HG03060 (cell line): Measurements from ENCODE around the gene PTPRE.

Experiments used
- ATAC-seq: cut with Tn5 transposase; IDR thresholded peaks from one replicate; pipeline ENCODE4 v1.9.1; 2021; ENCODE audit warnings: low read depth, moderate number of reproducible peaks; ENCODE audit not compliant: unreplicated experiment

The PTPRE gene

DNA sequence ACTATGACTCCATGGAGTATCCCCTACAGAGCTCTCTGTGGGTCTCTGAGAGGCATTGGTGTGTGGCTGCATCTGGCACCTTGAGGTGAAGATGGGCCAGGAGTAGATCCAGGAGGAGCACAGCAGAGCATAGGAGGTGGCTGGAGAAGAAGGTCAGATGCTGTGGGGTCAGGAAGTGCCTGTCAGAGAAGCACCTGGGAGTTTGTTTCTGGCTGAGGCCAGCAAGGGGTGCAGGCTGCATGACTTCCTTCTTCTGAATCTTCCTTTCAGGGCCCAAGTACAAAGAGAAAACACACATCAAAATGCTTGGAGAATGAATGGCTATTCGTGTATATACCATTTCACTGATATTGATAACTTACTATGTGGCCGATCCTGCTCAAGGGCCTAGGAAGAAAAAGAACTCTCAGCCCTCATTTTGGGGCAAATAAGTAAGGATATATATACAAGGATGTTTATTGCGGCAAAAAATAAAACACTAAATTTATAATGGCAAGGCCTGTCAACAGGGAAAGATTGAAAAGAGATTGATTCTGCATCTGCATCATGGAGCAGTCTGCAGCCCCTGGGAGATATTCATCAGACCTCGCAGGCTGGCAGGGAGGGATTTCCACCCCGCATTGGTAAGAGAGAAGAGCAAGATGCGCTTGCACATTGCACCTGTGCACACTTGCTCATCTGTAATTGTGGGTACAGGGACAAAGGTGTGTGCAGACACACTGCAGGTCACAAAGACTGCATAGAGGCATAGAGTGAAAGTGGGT, 39.2 kb downstream of the PTPRE start:
- ATAC-seq, result no peak

DNA sequence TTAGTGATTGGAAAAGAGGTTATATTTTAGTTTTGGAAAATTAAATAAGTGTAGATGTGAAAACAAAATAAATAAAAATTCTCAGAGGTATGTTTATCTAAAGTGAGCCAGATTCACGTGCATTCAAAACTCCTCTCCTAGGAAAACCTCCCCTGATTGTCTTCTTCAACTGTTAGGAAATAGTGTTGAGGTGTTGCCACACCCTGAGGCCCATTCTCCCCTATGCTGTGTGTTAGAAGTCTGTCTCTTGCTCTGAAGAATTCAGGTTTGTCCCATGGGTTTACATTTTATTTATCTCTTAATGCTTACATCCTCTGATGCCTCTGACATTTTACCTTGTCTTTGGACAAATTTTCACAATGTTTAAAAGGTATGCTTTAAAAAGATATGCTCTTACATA, 40.3 kb downstream of the PTPRE start:
- ATAC-seq, result no peak

DNA sequence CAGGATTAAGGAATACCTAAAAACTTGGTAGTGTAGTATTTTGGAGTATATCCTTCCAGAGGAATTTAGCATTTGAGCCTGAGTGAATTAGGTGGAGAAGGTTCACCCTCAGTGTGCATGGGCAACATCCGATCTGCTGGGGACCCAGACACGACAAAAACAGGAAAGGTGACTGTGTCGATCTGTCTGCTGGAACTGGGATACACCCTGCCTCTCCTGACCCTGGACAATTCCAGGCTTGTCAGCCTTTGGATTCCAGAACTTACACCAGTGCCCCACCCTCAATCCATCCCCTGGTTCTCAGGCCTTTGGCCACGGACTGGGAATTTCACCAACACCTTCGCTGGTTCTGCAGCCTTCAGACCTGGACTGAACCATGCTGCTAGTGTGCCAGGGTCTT, 41.9 kb downstream of the PTPRE start:
- ATAC-seq, result no peak

DNA sequence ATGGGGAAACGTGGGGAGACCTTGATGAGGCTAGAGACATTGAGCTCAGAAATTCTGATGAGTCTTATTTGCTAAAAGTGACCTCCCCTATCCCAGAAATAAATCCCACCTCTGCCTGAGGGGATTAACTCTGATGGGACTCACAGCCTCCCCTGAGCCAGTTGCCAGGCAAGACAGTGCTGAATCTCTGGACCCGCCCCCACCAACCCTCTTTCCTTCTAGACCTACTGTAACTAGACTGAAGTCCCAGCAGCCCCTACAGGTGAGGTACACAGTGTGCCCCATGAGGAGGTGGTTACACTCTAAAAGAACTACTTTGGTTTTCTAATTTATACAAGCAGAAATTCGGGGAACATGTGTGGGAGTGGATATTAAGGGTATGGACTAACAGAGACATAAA, 42.9 kb downstream of the PTPRE start:
- no peak for ATAC-seq

DNA sequence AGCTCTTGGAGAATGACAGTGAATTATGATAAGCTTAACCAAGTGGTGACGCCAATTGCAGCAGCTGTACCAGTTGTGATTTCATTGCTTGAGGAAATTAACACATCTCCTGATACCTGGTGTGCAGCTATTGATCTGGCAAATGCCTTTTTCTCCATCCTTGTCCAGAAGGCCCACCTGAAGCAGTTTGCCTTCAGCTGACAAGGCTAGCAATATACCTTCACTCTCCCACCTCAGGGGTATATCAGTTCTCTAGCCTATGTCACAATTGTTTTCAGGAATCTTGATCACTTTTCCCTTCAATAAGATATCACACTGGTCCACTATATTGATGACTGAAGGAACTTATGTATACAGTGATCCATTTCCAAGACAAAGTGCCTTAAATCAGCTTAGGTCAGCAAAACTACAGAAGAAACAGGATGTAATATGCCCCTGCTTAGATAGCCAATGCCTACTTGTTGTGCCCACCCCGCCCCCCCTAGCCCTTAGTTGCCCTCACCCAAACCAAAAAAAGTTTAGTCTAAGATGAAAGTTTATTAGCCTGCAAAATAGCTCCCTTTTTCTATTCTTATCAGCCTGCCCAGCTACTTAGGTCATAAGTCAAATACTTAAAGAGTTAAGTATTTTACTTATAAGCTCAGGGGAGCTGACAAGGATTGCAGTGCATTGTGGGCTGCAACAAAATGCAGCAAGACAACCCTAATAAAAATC, 45.1 kb downstream of the PTPRE start:
- ATAC-seq, result no peak

DNA sequence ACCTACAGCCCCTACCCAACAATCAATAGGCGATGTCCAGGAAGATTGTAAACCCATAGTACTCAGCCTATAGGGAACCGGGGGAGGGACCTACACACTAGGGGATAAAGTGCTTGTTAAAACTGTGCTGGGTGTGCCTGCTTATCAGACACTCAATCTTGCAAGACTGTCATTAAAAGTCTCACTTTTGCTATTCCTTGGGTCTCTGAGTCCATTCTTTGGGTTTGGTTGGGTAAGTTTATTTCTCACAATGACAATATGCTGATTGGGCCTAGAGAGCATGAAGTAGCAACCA, 45.6 kb downstream of the PTPRE start:
- no peak for ATAC-seq

- no peak for ATAC-seq
Measured at GRCh38 chr10:127952918-127953317, 46.0 kb downstream of the PTPRE start.

- ATAC-seq, result no peak
Measured at GRCh38 chr10:127953876-127954275, 47.0 kb downstream of the PTPRE start.

DNA sequence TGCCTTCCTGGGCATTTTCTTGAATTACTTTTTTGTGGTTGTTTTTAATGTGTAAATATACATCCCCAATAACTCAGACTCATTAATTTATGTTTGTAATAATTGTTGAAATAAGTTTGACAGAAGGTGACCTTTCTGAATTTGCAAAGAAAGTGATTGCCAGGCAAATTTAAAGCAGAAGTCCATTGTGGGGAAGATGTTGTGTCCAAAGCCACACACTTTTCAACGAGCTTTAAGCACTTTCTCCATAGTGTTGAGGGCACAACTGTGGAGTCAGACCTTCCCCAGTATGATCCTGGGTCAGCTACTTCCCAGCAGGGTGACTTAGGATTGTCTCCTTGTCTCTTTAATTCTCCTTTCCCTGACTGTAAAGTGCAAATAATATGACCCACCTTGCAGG, 52.5 kb downstream of the PTPRE start:
- no peak for ATAC-seq

GRCh38 chr10:127961071-127961470, 54.2 kb downstream of the PTPRE start:
- ATAC-seq, result no peak

GRCh38 chr10:127962205-127962604, 55.3 kb downstream of the PTPRE start:
- no peak for ATAC-seq

DNA sequence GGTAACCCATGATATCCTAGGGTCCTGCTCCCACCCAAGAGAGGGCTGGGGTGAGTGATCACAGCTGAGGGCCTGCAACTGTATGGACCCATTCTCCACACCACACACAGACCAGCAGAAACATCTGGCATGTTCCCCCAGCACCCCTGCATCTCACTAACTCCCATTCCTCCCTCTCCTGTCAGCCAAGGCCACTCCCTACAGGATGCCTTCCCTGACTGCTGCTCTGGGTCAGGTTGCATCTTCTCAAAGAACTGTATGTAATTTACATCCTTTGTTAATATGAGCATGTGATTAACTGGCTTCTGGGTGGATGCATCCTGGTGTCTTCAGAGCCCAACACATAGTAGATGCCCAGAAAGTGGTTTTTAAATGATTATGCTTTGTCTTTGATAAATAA, 56.2 kb downstream of the PTPRE start:
- ATAC-seq, result no peak

DNA sequence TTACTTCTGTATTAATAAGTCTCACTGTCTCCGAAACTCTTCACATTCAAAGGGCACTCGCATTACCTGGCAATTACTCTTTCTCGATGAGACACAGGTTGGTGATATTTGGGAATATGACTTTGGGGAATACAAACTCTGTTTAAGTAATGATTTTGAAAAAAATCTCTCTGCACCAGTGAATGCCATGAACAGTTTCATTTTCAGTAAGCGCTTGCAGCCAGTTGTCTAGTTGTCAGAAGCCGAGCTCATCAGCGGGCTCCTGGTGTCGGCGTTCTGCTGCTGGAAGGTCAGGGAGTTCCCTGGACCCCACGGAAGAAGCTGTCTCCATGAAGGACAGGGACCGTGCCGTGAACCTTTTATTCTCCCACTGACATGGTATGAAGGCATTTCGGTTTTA, 57.7 kb downstream of the PTPRE start:
- ATAC-seq, result no peak

DNA sequence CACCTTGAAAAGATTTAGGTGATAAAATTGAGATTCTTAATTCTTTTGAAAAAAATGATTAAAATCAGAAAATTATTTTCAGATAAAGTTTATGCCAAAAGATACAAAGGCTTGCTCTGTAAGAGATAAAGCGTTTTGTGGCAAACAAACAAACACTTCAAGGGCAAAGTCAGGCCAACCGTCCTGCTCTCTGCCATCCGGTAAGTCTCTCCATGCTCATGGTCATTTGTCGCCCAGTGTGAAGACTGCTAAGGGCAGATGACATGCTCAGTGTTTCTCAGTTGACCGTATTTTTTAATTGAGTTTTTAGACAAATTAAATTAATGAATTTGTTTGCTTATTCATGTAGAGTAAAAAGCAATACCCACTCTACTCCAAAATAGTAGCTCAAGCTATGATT, 60.0 kb downstream of the PTPRE start:
- ATAC-seq, result no peak

- ATAC-seq, result no peak
Measured at GRCh38 chr10:127968027-127968441, 61.1 kb downstream of the PTPRE start.

GRCh38 chr10:127968659-127969058, 61.8 kb downstream of the PTPRE start:
- no peak for ATAC-seq

GRCh38 chr10:127971101-127971946, 64.4 kb downstream of the PTPRE start:
- ATAC-seq, result no peak

DNA sequence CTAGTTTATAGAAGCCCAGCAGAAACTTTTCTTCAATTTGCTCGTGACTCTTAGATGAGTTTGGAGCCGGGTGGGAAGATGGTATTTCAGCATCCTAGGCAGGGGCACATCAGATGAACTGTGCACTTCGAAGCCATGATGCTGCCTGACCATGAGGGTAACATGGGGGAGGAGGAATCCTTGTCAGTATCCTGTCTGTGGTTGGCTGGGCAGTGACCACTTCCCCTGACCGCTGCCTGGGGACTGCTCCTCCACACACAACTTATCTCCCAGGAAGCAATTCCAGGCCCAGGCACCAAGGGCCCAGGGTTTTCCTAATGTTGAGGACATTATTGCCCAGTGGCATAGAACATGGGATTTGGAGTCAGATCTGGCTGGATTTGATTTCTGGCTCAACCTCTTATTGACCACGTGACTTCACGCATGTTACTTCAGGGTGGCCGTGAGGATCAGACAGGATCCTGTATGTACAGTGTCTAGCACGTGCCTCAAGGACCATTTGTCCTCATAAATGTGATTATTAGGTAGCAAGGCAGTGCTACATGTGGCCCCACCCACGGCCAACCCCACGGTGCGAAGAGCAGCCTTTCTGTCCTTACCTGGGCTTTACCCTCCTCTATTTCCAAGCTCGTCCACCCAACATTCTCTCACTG, 65.2 kb downstream of the PTPRE start:
- ATAC-seq, result no peak

GRCh38 chr10:127972751-127973357, 66.0 kb downstream of the PTPRE start:
- no peak for ATAC-seq

- no peak for ATAC-seq
Measured at GRCh38 chr10:127973791-127974311, 66.9 kb downstream of the PTPRE start.
